Natural killer cell treated with Interleukin-12 subunit alpha and Interleukin-12 subunit beta and Interleukin-15 and Interleukin-18, amount 100 ng/mL, for 72 hours (primary cell): ENCODE results near the gene NCKAP5L. TPM values are rescaled to one million over a fixed set of nuclear protein-coding genes. Genes with fewer than 3 reads are reported as not detected.

Experiments
- ATAC-seq, 2 donors: fragments of 150-1000 bp; cut with Tn5 transposase in 1 of 2; sonication (Bioruptor Pico), chemical (Tn5 transposase) in 1 of 2; 2 replicates each; pipeline ENCODE4 v1.10.0; 2021
- DNase-seq: peaks from one replicate; pipeline ENCODE4 v3.0.0; 2022; ENCODE audit warnings: low spot score
- H3K27ac Mint-ChIP-seq, 2 donors: 1 replicate in 1 of 2; 2 replicates in 1 of 2; pipeline ENCODE4 v1.8.0; 2022; ENCODE audit warnings: mixed read lengths in 2 of 2, mild to moderate bottlenecking in 1 of 2, moderate library complexity in 1 of 2
- H3K27me3 Mint-ChIP-seq, 2 donors: 1 replicate in 1 of 2; 2 replicates in 1 of 2; pipeline ENCODE4 v1.8.0; 2022; ENCODE audit warnings: mixed read lengths in 2 of 2
- H3K36me3 Mint-ChIP-seq: one replicate; pipeline ENCODE4 v1.8.0; 2022; ENCODE audit warnings: mixed read lengths
- H3K4me1 Mint-ChIP-seq, 2 donors: 1 replicate in 1 of 2; 2 replicates in 1 of 2; pipeline ENCODE4 v1.8.0; 2022; ENCODE audit warnings: low read depth in 2 of 2, mixed read lengths in 2 of 2, mild to moderate bottlenecking in 1 of 2
- H3K4me3 Mint-ChIP-seq: one replicate; pipeline ENCODE4 v1.8.0; 2022; ENCODE audit warnings: mixed read lengths
- H3K9me3 Mint-ChIP-seq: 2 replicates; pipeline ENCODE4 v1.8.0; 2022; ENCODE audit warnings: mixed read lengths
- total RNA-seq, 2 donors: library from RNA; stranded (reverse); gene quantifications; one replicate each; pipeline ENCODE4 v1.2.3, GENCODE V29; 2022

The NCKAP5L gene
- total RNA-seq, 2 donors from 2014 or later: 1.9 to 4.4 TPM

- Mint-ChIP-seq H3K4me1 (peaks cover 23 to 35% of the 10 kb centered on the region in 2 donors), H3K9me3 (no peaks in the 10 kb centered on the region), H3K27me3 (peaks cover 0 to 5% of the 10 kb centered on the region in 2 donors), H3K36me3 (no peaks in the 10 kb centered on the region), H3K4me3 (no peak overlapping the region), H3K27ac (no peak overlapping the region)
- peak; percentile 12 for DNase-seq
- no peak for ATAC-seq
Measured at GRCh38 chr12:49824416-49824815, 3.8 kb downstream of the NCKAP5L start.

GRCh38 chr12:49823951-49824350 lies 4.3 kb downstream of the NCKAP5L start:
- DNase-seq (peak; percentile 53), ATAC-seq (no peak)
- H3K9me3 Mint-ChIP-seq: no peaks in the 10 kb centered on the region
- H3K4me1 Mint-ChIP-seq: peaks cover 18 to 32% of the 10 kb centered on the region in 2 donors
- H3K27me3 Mint-ChIP-seq: no peaks in the 10 kb centered on the region
- no peaks in the 10 kb centered on the region for H3K36me3 Mint-ChIP-seq
- H3K4me3 Mint-ChIP-seq: no peak overlapping the region
- H3K27ac Mint-ChIP-seq: no peak overlapping the region

DNA sequence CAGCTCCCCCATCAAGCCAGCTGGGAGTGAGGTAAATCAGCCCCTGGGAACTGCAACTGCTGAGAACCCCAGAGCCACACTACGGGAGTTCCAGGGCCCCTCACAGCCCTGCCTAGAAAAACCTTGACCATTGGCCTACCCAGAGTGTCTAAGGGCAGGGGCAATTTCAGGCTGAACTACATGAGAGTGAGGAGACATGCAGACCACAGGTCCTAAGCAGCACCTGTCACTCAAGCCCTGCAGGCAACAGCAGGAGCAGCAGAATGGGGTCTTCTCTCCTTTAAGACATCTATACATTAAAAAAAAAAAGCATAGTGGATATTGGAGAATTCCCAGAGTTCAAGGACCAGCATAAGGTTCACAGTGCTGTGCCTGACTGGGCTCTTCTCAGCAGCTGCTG lies 4.9 kb downstream of the NCKAP5L start:
- Mint-ChIP-seq H3K27me3 (no peaks in the 10 kb centered on the region), H3K4me1 (peaks cover 12 to 26% of the 10 kb centered on the region in 2 donors), H3K9me3 (no peaks in the 10 kb centered on the region), H3K27ac (no peak overlapping the region), H3K4me3 (no peak overlapping the region), H3K36me3 (no peaks in the 10 kb centered on the region)
- DNase-seq (peak; percentile 16), ATAC-seq (no peak)

DNA sequence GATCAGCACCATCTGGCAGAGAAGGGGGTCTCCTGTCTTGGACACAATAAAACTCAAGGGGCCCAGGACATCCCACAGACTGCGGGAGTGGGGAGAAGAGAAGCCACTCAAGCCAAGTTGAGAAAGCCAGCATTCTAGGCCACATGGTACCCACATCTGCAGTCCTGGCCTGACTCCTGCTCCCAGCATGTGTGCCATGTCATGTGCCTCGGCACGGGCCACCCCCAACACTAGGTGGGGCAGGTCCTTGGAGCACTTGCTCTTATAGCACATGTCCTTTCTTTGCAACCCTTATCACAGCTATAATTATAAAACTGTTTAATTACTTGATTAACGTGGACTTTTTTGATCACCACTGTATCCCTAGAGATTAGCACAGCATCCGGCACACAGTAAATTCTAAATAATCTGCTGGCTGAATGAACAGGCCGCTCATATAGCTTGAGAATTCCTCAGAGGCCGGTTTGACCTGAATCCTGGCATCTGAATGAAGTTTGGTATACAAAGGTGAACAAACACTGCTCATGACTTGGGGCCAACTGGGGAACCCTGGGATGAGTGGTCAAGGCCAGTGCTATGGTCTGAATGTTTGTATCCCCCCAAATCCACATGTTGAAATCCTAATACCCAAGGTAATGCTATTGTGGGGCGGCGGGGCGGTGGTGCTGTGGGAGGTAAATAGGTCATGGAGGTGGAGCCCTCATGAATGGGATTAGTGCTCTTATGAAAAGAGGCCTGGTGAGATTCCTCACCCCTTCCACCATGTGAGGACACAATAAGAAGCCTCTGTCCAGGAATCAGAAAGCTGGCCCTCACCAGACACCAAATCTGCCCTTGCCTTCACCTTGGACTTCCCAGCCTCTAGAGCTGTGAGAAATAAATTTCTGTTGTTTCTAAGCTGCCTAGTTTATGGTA lies 6.6 kb downstream of the NCKAP5L start:
- H3K27me3 Mint-ChIP-seq: no peaks in the 10 kb centered on the region
- no peak for ATAC-seq
- H3K9me3 Mint-ChIP-seq: no peaks in the 10 kb centered on the region
- peak overlapping the region; percentile 35 to 48 for H3K27ac Mint-ChIP-seq
- H3K36me3 Mint-ChIP-seq: no peaks in the 10 kb centered on the region
- DNase-seq: peak; percentile 28
- H3K4me1 Mint-ChIP-seq: peaks cover 11 to 17% of the 10 kb centered on the region in 2 donors
- H3K4me3 Mint-ChIP-seq: no peak overlapping the region

DNA sequence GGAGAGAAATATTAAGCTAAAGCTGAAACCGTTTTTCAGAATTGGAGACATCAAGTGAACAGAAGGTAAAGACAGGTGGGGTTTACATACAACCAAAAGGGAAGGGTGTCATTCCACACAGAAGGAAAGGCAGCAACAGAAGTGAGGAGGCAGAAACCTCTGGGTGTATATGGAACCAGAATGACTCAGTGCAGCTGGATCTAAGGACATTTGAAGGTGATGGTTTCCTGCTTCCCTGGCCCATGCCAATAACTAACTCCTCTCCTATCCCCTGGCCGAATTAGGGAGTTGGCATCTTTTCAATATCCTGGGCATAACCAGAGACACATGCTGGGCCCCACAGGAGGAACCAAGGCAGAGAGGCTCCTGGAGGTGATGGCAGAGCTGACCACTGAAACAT lies 8.4 kb downstream of the NCKAP5L start:
- ATAC-seq (no peak), DNase-seq (peak; percentile 16)
- Mint-ChIP-seq H3K4me1 (peaks cover 7 to 11% of the 10 kb centered on the region in 2 donors), H3K4me3 (no peak overlapping the region), H3K9me3 (no peaks in the 10 kb centered on the region), H3K36me3 (no peaks in the 10 kb centered on the region), H3K27ac (no peak overlapping the region), H3K27me3 (no peaks in the 10 kb centered on the region)

- no peaks in the 10 kb centered on the region for H3K36me3 Mint-ChIP-seq
- no peak overlapping the region for H3K27ac Mint-ChIP-seq
- no peaks in the 10 kb centered on the region for H3K9me3 Mint-ChIP-seq
- H3K4me1 Mint-ChIP-seq: peaks cover 6 to 11% of the 10 kb centered on the region in 2 donors
- DNase-seq (peak; percentile 5), ATAC-seq (no peak)
- H3K27me3 Mint-ChIP-seq: no peaks in the 10 kb centered on the region
- H3K4me3 Mint-ChIP-seq: no peak overlapping the region
Measured at GRCh38 chr12:49818241-49818895, 9.8 kb downstream of the NCKAP5L start.

- DNase-seq (no peak), ATAC-seq (no peak)
- Mint-ChIP-seq H3K9me3 (no peaks in the 10 kb centered on the region), H3K36me3 (no peaks in the 10 kb centered on the region), H3K27ac (no peak overlapping the region), H3K4me1 (peaks cover 0 to 5% of the 10 kb centered on the region in 2 donors), H3K27me3 (no peaks in the 10 kb centered on the region), H3K4me3 (no peak overlapping the region)
Measured at GRCh38 chr12:49813131-49813530, 15.1 kb downstream of the NCKAP5L start.

DNA sequence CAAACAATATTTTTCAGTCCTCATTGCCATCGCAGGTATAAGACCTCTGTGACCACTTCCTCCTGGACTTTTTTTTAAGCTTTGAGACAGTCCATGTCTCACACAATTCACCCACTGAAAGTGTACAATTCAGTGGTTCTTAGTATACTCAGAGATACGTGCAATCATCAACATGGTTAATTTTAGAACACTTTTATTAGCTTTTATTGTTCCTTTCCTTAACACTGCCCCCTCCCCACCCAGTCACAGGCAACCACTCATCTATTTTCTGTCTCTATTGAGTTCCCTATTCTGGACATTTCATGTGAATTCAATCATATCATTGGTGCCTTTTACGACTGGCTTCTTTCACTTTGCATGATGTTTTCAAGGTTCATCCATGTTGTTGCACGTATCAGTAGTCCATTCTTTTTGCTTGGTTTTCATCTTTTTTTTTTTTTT lies 16.2 kb downstream of the NCKAP5L start:
- Mint-ChIP-seq H3K27ac (no peak overlapping the region), H3K36me3 (no peaks in the 10 kb centered on the region), H3K4me3 (no peak overlapping the region), H3K4me1 (peaks cover 0 to 5% of the 10 kb centered on the region in 2 donors), H3K27me3 (no peaks in the 10 kb centered on the region), H3K9me3 (no peaks in the 10 kb centered on the region)
- DNase-seq (no peak), ATAC-seq (no peak)

DNA sequence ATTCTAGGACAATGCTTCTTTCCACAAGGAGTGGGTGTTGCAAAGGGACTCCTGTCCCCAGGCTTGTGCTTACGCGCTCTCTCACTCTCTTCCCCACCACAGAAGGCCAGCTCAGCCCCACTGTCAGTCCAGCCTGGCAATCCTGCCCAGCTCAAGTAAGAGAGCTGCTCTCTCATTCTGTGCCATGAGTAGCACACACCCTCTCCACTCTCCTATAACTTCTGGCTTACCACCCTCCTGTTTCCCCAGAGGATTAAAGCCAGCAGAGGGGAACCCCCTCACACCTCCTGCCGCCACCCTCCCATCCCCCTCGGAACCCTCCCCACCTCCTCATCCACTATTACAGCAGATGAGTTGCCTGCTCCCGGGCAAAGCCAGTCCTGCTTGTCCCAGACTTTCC lies 17.1 kb downstream of the NCKAP5L start:
- H3K36me3 Mint-ChIP-seq: no peaks in the 10 kb centered on the region
- H3K27ac Mint-ChIP-seq: no peak overlapping the region
- peak; percentile 13 for DNase-seq
- peaks cover 0 to 5% of the 10 kb centered on the region in 2 donors for H3K4me1 Mint-ChIP-seq
- no peaks in the 10 kb centered on the region for H3K9me3 Mint-ChIP-seq
- no peak for ATAC-seq
- no peaks in the 10 kb centered on the region for H3K27me3 Mint-ChIP-seq
- no peak overlapping the region for H3K4me3 Mint-ChIP-seq

DNA sequence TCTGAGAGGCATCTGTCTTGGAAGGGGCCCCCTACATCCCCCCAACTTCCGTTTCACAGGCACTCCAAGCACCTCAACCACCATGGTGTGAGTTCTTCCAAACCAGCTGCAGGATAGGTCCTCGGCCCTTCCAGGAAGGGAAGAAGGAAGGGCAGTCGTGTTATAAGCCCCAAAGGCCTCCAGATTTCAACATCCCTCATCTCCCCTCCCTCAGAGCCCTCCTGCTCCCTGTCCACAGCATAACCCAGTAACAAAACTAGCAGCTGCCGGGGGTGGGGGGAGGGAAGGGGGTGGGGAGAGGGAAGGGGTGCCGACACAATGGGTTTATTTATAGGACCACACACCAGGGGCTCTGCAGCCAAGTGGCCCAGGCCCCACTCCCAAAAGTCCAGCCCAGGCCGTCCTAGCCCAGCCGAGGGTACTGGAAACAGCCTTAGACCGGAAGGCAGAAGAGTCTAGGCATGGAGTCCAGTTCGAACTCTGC lies 18.3 kb downstream of the NCKAP5L start:
- no peak overlapping the region for H3K27ac Mint-ChIP-seq
- no peak for ATAC-seq
- H3K27me3 Mint-ChIP-seq: no peaks in the 10 kb centered on the region
- H3K4me1 Mint-ChIP-seq: peaks cover 0 to 5% of the 10 kb centered on the region in 2 donors
- peak; percentile 54 for DNase-seq
- H3K4me3 Mint-ChIP-seq: no peak overlapping the region
- no peaks in the 10 kb centered on the region for H3K9me3 Mint-ChIP-seq
- H3K36me3 Mint-ChIP-seq: no peaks in the 10 kb centered on the region

DNA sequence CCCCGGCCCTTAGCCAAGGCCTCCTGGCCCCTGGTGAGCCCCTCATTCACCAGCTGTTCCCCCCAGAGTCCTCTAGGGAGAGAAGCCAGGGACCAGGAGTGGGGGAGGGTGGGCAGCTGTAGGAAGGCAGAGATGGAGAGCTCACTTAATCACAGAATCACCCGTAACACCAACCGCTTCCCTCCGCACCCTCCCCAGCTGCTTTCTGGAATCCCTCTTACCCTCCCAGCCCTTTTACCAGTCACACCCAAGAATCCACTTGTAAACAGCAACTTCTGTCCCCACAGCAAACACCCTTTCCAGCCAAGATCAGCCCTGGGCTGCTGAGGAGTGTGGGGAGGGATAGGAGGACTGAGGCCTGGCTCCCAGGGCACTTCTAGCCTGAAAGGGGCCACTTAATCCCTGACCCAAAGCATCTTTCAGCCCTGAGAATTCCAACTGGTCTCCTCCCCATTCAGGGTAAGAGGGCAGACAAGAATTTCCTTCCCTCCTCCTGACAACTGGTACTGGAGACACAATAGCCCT lies 18.8 kb downstream of the NCKAP5L start:
- H3K4me1 Mint-ChIP-seq: peaks cover 0 to 5% of the 10 kb centered on the region in 2 donors
- no peak for ATAC-seq
- no peaks in the 10 kb centered on the region for H3K9me3 Mint-ChIP-seq
- no peak overlapping the region for H3K27ac Mint-ChIP-seq
- no peak overlapping the region for H3K4me3 Mint-ChIP-seq
- no peaks in the 10 kb centered on the region for H3K36me3 Mint-ChIP-seq
- no peak for DNase-seq
- no peaks in the 10 kb centered on the region for H3K27me3 Mint-ChIP-seq

- ATAC-seq (no peak), DNase-seq (peak; percentile 51)
- Mint-ChIP-seq H3K27ac (no peak overlapping the region), H3K4me1 (peaks cover 0 to 5% of the 10 kb centered on the region in 2 donors), H3K36me3 (no peaks in the 10 kb centered on the region), H3K9me3 (no peaks in the 10 kb centered on the region), H3K4me3 (no peak overlapping the region), H3K27me3 (no peaks in the 10 kb centered on the region)
Measured at GRCh38 chr12:49808686-49809380, 19.4 kb downstream of the NCKAP5L start.

DNA sequence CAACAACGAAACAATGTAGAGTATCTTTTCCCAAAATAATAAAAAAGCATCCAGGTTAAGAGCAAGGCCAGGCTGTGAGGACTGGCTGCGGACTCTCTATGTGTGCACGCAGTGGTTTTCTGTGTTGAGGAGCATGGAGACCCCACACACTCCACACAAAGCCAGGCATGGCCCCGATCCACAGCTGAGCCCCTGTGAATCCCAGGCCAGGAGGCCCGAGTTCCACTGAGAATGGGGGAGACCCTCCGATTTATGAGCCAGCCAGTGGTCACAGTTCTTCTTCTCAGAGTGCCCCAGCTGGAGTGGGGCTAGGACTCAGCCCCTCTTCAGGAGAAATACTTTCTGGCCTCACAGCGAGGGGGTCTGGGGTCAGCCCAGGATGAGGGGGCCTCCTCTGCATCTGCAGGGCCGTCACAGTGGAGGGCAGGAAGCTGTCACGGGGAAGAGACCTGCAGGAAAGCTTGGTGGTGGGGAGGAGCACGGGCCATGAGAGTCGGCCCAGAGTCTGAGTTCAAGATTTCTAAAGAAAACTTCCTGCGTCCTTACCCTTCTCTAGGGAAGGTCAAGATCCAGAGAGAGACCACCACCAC lies 20.1 kb downstream of the NCKAP5L start:
- DNase-seq: peak; percentile 58
- no peak overlapping the region for H3K27ac Mint-ChIP-seq

More for the DNA sequence above, 20.1 kb downstream of the NCKAP5L start:
- Mint-ChIP-seq H3K27me3 (no peaks in the 10 kb centered on the region), H3K9me3 (no peaks in the 10 kb centered on the region), H3K36me3 (no peaks in the 10 kb centered on the region), H3K4me1 (peaks cover 0 to 5% of the 10 kb centered on the region in 2 donors), H3K4me3 (no peak overlapping the region)
- ATAC-seq: no peak
